GM18909 (cell line): Measurements from ENCODE around the gene CC2D1A.
"Not testable (repeated sequence)": the region's sequence is repeated elsewhere in the genome, so short reads cannot be mapped to it uniquely, and the experiment has no call there.

Experiments used
- ATAC-seq: cut with Tn5 transposase; IDR thresholded peaks from one replicate; pipeline ENCODE4 v1.9.1; 2021; ENCODE audit warnings: mild to moderate bottlenecking; ENCODE audit not compliant: unreplicated experiment, poor library complexity

The CC2D1A gene

GRCh38 chr19:13902993-13903555, 2.9 kb upstream of the CC2D1A start:
- no peak for ATAC-seq

GRCh38 chr19:13906521-13906904, 512 bp downstream of the CC2D1A start:
- peak; percentile 14 for ATAC-seq

- ATAC-seq: no peak
These were observed 909 bp downstream of the CC2D1A start for GRCh38 chr19:13906910-13907309.

- ATAC-seq: no peak
These were observed 2.7 kb downstream of the CC2D1A start for GRCh38 chr19:13908674-13909073.

- no peak for ATAC-seq
These were observed 3.4 kb downstream of the CC2D1A start for GRCh38 chr19:13909430-13909829.

- no peak for ATAC-seq
These were observed 7.4 kb downstream of the CC2D1A start for GRCh38 chr19:13913352-13913751.

GRCh38 chr19:13914777-13915176, 8.8 kb downstream of the CC2D1A start:
- no peak for ATAC-seq

- no peak for ATAC-seq
These were observed 11.9 kb downstream of the CC2D1A start for GRCh38 chr19:13917888-13918406.

GRCh38 chr19:13918726-13919411, 12.9 kb downstream of the CC2D1A start:
- ATAC-seq: no peak

GRCh38 chr19:13920524-13920923, 14.5 kb downstream of the CC2D1A start:
- no peak for ATAC-seq

- no peak for ATAC-seq
These were observed 15.1 kb downstream of the CC2D1A start for GRCh38 chr19:13920940-13921747.

- ATAC-seq: not testable (repeated sequence)
These were observed 16.1 kb downstream of the CC2D1A start for GRCh38 chr19:13922118-13922517.

GRCh38 chr19:13923194-13923987, 17.4 kb downstream of the CC2D1A start:
- ATAC-seq: no peak

- no peak for ATAC-seq
These were observed 20.0 kb downstream of the CC2D1A start for GRCh38 chr19:13926010-13926409.

- no peak for ATAC-seq
These were observed 20.7 kb downstream of the CC2D1A start for GRCh38 chr19:13926715-13927114.

- no peak for ATAC-seq
These were observed 23.3 kb downstream of the CC2D1A start for GRCh38 chr19:13929340-13929739.

- no peak for ATAC-seq
These were observed 24.0 kb downstream of the CC2D1A start for GRCh38 chr19:13929956-13930355.

- ATAC-seq: no peak
These were observed 24.4 kb downstream of the CC2D1A start for GRCh38 chr19:13930402-13930801.

GRCh38 chr19:13931391-13932148, 25.6 kb downstream of the CC2D1A start:
- no peak for ATAC-seq

- no peak for ATAC-seq
These were observed 26.2 kb downstream of the CC2D1A start for GRCh38 chr19:13932149-13932637.
